Measurements from ENCODE around the gene AGFG2. TPM values are rescaled to one million over a fixed set of nuclear protein-coding genes. Genes with fewer than 3 reads are reported as not detected.
A peak's percentile ranks its signal among the peaks of the same experiment; 100 is the strongest.

Gene AGFG2
- total and polyA plus RNA-seq, 2 of the 13 experiments (the other 11 are each of a cell fraction or from before 2014, with no cell fraction given), result 125 to 132 TPM

- TF ChIP-seq NFATC3 (CRISPR knock-in tag; IDR thresholded peaks at IDR 0.05) (no peak), TAF1 (CRISPR knock-in tag; IDR thresholded peaks at IDR 0.05) (no peak), GATA4 (IDR thresholded peaks at IDR 0.05; ENCODE audit: borderline replicate concordance, low read depth) (peak; percentile 59), SETDB1 (CRISPR knock-in tag; IDR thresholded peaks at IDR 0.05; ENCODE audit: borderline replicate concordance) (no peak), ZBTB20 (CRISPR knock-in tag; IDR thresholded peaks at IDR 0.05; ENCODE audit: borderline replicate concordance, low read depth) (no peak), MAFF (IDR thresholded peaks at IDR 0.05; ENCODE audit: low read depth, low read length) (no peak), ZNF616 (CRISPR knock-in tag; IDR thresholded peaks at IDR 0.05; ENCODE audit: low read depth) (no peak), BRCA1 (CRISPR knock-in tag; IDR thresholded peaks at IDR 0.05) (peak; percentile 73; the same call in 1 of the 2 replicates), FOXA3 (CRISPR knock-in tag; IDR thresholded peaks at IDR 0.05) (peak; percentile 76), GTF2F1 (IDR thresholded peaks at IDR 0.05; ENCODE audit: low read length) (no peak), ZFAT (CRISPR knock-in tag; conservative IDR thresholded peaks at IDR 0.05) (no peak; the same call in 1 of the 2 replicates), ZFP36L2 (CRISPR knock-in tag; IDR thresholded peaks at IDR 0.05) (no peak; the same call in 1 of the 2 replicates), MTA1 (CRISPR knock-in tag; IDR thresholded peaks at IDR 0.05; ENCODE audit: borderline replicate concordance) (no peak; the same call in 1 of the 2 replicates), ZNF83 (CRISPR knock-in tag; IDR thresholded peaks at IDR 0.05; ENCODE audit: borderline replicate concordance) (peak; percentile 74), ZFP62 (CRISPR knock-in tag; IDR thresholded peaks at IDR 0.05) (0 out of 2 replicates have a peak, but pooled peaks have one; percentile 69), ZNF460 (CRISPR knock-in tag; IDR thresholded peaks at IDR 0.05; ENCODE audit: borderline replicate concordance) (peak; percentile 50; the same call in 1 of the 2 replicates), ZFP82 (CRISPR knock-in tag; IDR thresholded peaks at IDR 0.05; ENCODE audit: borderline replicate concordance) (no peak; the same call in 1 of the 2 replicates), ZNF543 (CRISPR knock-in tag; IDR thresholded peaks at IDR 0.05) (no peak; the same call in 1 of the 2 replicates), ZNF784 (CRISPR knock-in tag; IDR thresholded peaks at IDR 0.05; ENCODE audit: borderline replicate concordance) (peak; percentile 80), PHF20 (CRISPR knock-in tag; IDR thresholded peaks at IDR 0.05) (peak; percentile 57), ZNF281 (CRISPR knock-in tag; IDR thresholded peaks at IDR 0.05; ENCODE audit: borderline replicate concordance) (peak; percentile 99), FOXO4 (CRISPR knock-in tag; conservative IDR thresholded peaks at IDR 0.05) (no peak), MYPOP (CRISPR knock-in tag; IDR thresholded peaks at IDR 0.05) (no peak), FOSL2 (CRISPR knock-in tag; IDR thresholded peaks at IDR 0.05) (peak; percentile 54)
Observed at GRCh38 chr7:100568176-100568895, 29.3 kb downstream of the AGFG2 start (continued).
